HFFc6 (cell line): ENCODE measurements around the gene GZMM. TPM values are rescaled to one million over a fixed set of nuclear protein-coding genes. Genes with fewer than 3 reads are reported as not detected.
A peak's percentile ranks its signal among the peaks of the same experiment; 100 is the strongest.

Experiments
- DNase-seq: peaks from one replicate; pipeline ENCODE4 v3.0.0-alpha.2; 2018
- H3K27ac Mint-ChIP-seq: 2 replicates; pipeline ENCODE4 v1.8.0; 2020; ENCODE audit warnings: mild to moderate bottlenecking, mixed read lengths
- H3K27me3 Mint-ChIP-seq: 2 replicates; pipeline ENCODE4 v1.8.0; 2021; ENCODE audit warnings: mild to moderate bottlenecking, moderate library complexity, mixed read lengths; ENCODE audit not compliant: insufficient read depth
- H3K36me3 Mint-ChIP-seq: 2 replicates; pipeline ENCODE4 v1.8.0; 2021; ENCODE audit warnings: low read depth, mixed read lengths
- H3K4me1 Mint-ChIP-seq: 2 replicates; pipeline ENCODE4 v1.8.0; 2020; ENCODE audit warnings: low read depth, mixed read lengths
- H3K4me3 Mint-ChIP-seq: 2 replicates; pipeline ENCODE4 v1.8.0; 2020; ENCODE audit warnings: mild to moderate bottlenecking, moderate library complexity, mixed read lengths
- H3K9me3 Mint-ChIP-seq: 2 replicates; pipeline ENCODE4 v1.8.0; 2020; ENCODE audit warnings: mild to moderate bottlenecking, mixed read lengths
- CTCF ChIP-seq: fragments of 200-600 bp; sonication (generic); IDR thresholded peaks from 2 replicates; pipeline ENCODE4 v1.5.0; 2021; ENCODE audit warnings: antibody characterized with exemption, mild to moderate bottlenecking
- total RNA-seq, 6 experiments: library from RNA; stranded (reverse); fragmentation: NEBNext Ultra II Directional; extraction: Animal tissue kit (Norgen Biotek cat#: 25700); gene quantifications; 2 replicates in 1 of 6; 3 replicates in 5 of 6; pipeline ENCODE4 v1.2.3, GENCODE V29; 2021

Gene GZMM
- total RNA-seq, 6 experiments from 2014 or later, result 0.24 TPM; not detected in 5

- Mint-ChIP-seq H3K27me3 (peaks cover 1% of the 10 kb centered on the region; the same call in 1 of the 2 replicates), H3K4me3 (peak overlapping the region; percentile 82), H3K36me3 (no peaks in the 10 kb centered on the region), H3K9me3 (no peaks in the 10 kb centered on the region), H3K27ac (peak overlapping the region; percentile 54), H3K4me1 (peaks cover 15% of the 10 kb centered on the region)
- DNase-seq, result peak; percentile 54
- TF ChIP-seq CTCF, result peak; percentile 20; the same call in 1 of the 2 replicates
These were observed 12.7 kb upstream of the GZMM start for GRCh38 chr19:531009-531752.

DNA sequence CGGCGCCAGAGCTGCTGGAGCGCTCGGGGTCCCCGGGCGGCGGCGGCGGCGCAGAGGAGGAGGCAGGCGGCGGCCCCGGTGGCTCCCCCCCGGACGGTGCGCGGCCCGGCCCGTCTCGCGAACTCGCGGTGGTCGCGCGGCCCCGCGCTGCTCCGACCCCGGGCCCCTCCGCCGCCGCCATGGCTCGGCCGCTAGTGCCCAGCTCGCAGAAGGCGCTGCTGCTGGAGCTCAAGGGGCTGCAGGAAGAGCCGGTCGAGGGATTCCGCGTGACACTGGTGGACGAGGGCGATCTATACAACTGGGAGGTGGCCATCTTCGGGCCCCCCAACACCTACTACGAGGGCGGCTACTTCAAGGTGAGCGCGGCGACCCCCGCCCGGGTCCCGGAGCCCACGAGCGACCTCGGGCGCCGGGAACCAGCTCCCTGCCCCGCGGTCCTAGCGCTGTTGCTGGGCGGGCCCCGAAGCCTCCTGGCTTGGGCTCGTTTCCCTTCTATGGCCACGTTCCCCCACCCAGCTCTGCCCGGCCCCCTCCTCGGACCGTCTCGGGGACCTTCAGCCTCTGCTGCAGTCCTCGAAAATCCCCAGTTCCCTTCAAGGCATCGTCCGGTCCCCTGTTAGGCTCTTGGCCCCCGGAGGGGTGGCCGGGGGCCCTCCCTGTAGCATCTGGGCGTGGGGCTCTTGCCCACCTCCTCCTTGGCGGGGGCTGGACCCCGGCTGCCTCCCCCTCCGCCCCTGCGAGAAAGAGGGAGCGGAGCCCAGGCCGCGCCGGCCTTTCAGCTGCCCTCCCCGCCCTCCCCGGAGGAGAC lies 11.9 kb upstream of the GZMM start, which contains the start of gene CDC34:
Gene CDC34, plus strand, starts transcription at position 8 of the 808 bp plus-strand sequence. Its CDS starts 172 bp downstream, at position 180.
- peak within 1 kb of the TSS; percentile 88 for H3K27ac Mint-ChIP-seq
- TF ChIP-seq CTCF, result no peak
- peak within 1 kb of the TSS; percentile 90 for H3K4me3 Mint-ChIP-seq
- H3K4me1 Mint-ChIP-seq, result peaks cover 15% of the 10 kb centered on the region
- no peaks in the 10 kb centered on the region for H3K9me3 Mint-ChIP-seq
- no peaks in the 10 kb centered on the region for H3K36me3 Mint-ChIP-seq
- no peak for DNase-seq
- no peaks in the 10 kb centered on the region; the same call in 1 of the 2 replicates for H3K27me3 Mint-ChIP-seq

DNA sequence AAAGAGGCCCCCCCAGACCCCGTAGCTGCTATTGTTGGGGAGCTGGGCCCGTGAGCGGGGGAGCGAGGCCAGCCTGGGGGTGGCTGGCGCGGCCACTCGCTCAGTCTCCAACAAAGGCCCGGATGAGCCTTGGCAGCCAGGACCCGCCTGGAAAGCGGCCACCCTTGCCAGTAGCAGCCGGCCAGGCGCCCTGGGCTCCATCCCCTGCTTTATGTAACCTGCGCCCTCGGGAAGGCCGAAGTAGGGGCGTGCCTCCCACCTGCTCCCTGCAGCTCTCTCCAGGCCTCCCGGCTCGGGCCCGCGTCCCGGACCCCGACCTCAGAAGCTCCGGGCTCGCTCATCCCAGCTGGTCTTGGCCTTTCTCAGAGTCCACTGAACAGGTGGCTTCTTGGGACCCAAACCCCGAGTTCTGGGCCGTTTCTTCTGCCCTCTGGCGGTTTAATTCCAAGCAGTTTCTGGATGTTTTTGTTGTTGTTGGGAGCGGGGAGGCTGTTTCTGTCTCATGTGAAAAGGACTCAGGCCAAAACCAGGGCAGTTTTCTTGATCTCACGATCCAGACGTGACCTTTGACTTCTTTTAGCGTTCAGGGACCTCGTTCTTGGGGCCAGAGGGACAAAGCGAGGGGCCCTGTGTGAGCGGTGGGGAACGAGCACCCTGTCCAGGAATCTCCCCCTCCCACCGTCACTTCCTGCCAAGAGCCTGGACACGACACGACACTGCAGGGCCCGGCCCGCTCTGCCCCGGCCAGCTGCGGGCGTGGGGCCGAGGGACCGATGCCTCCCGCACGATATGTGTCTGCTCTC lies 11.1 kb upstream of the GZMM start:
- H3K36me3 Mint-ChIP-seq, result no peaks in the 10 kb centered on the region
- H3K4me3 Mint-ChIP-seq, result peak overlapping the region; percentile 90
- DNase-seq, result peak; percentile 66

GRCh38 chr19:533364-534058 lies 10.3 kb upstream of the GZMM start:
- Mint-ChIP-seq H3K27me3 (no peaks in the 10 kb centered on the region; the same call in 1 of the 2 replicates), H3K36me3 (no peaks in the 10 kb centered on the region), H3K4me3 (peak overlapping the region; percentile 90), H3K4me1 (peaks cover 15% of the 10 kb centered on the region), H3K27ac (peak overlapping the region; percentile 88), H3K9me3 (no peaks in the 10 kb centered on the region)
- DNase-seq, result no peak
- no peak for TF ChIP-seq CTCF

More for the DNA sequence above, 11.1 kb upstream of the GZMM start:
- Mint-ChIP-seq H3K4me1 (peaks cover 15% of the 10 kb centered on the region), H3K27me3 (no peaks in the 10 kb centered on the region; the same call in 1 of the 2 replicates), H3K27ac (peak overlapping the region; percentile 88), H3K9me3 (no peaks in the 10 kb centered on the region)
- TF ChIP-seq CTCF, result peak; percentile 77
